ENCODE measurements around the gene DCANP1.
A peak's percentile ranks its signal among the peaks of the same experiment; 100 is the strongest.

DCANP1 gene

GRCh38 chr5:135468541-135468940 is 21.4 kb upstream of the DCANP1 start:
- H3K9me3 Mint-ChIP-seq = no peaks in the 10 kb centered on the region
- H3K27me3 Mint-ChIP-seq (ENCODE audit: low read depth) = peaks cover 88% of the 10 kb centered on the region
- TF ChIP-seq CTCF (IDR thresholded peaks at IDR 0.05; ENCODE audit: unreplicated experiment in 3 of 3) = no peak
- H3K36me3 Mint-ChIP-seq (ENCODE audit: low read depth) = no peaks in the 10 kb centered on the region
- no peak overlapping the region for H3K4me3 Mint-ChIP-seq
- H3K4me1 Mint-ChIP-seq = peaks cover 5% of the 10 kb centered on the region
- H3K27ac Mint-ChIP-seq = no peak overlapping the region

GRCh38 chr5:135467871-135468485 is 20.8 kb upstream of the DCANP1 start:
- peaks cover 5% of the 10 kb centered on the region for H3K4me1 Mint-ChIP-seq
- peak overlapping the region in 1 of 3 experiments; percentile 26 for H3K4me3 Mint-ChIP-seq
- H3K36me3 Mint-ChIP-seq (ENCODE audit: low read depth) = no peaks in the 10 kb centered on the region
- no peak overlapping the region for H3K27ac Mint-ChIP-seq
- peaks cover 90% of the 10 kb centered on the region for H3K27me3 Mint-ChIP-seq (ENCODE audit: low read depth)
- no peak for TF ChIP-seq CTCF (IDR thresholded peaks at IDR 0.05; ENCODE audit: unreplicated experiment in 3 of 3)
- no peaks in the 10 kb centered on the region for H3K9me3 Mint-ChIP-seq

- Mint-ChIP-seq H3K36me3 (ENCODE audit: low read depth) (no peaks in the 10 kb centered on the region), H3K4me3 (peak overlapping the region in 1 of 3 experiments; percentile 10), H3K27me3 (ENCODE audit: low read depth) (peaks cover 95% of the 10 kb centered on the region), H3K9me3 (no peaks in the 10 kb centered on the region), H3K4me1 (peaks cover 5% of the 10 kb centered on the region), H3K27ac (no peak overlapping the region)
- no peak for TF ChIP-seq CTCF (IDR thresholded peaks at IDR 0.05; ENCODE audit: unreplicated experiment in 3 of 3)
These were observed 20.0 kb upstream of the DCANP1 start for GRCh38 chr5:135467051-135467625.

- H3K27ac Mint-ChIP-seq = no peak overlapping the region
- peak overlapping the region; percentile 70 to 76 (median 74) for H3K4me3 Mint-ChIP-seq
- H3K4me1 Mint-ChIP-seq = peaks cover 5% of the 10 kb centered on the region
- TF ChIP-seq CTCF (IDR thresholded peaks at IDR 0.05; ENCODE audit: unreplicated experiment in 3 of 3) = peak; percentile 85 to 95 (median 92)
- peaks cover 94% of the 10 kb centered on the region for H3K27me3 Mint-ChIP-seq (ENCODE audit: low read depth)
- H3K36me3 Mint-ChIP-seq (ENCODE audit: low read depth) = no peaks in the 10 kb centered on the region
- H3K9me3 Mint-ChIP-seq = no peaks in the 10 kb centered on the region
These were observed 19.3 kb upstream of the DCANP1 start for GRCh38 chr5:135466178-135467050.

- Mint-ChIP-seq H3K4me1 (peaks cover 5% of the 10 kb centered on the region), H3K9me3 (no peaks in the 10 kb centered on the region), H3K36me3 (ENCODE audit: low read depth) (no peaks in the 10 kb centered on the region), H3K4me3 (no peak overlapping the region), H3K27ac (no peak overlapping the region), H3K27me3 (ENCODE audit: low read depth) (peaks cover 92% of the 10 kb centered on the region)
- no peak for TF ChIP-seq CTCF (IDR thresholded peaks at IDR 0.05; ENCODE audit: unreplicated experiment in 3 of 3)
These were observed 18.4 kb upstream of the DCANP1 start for GRCh38 chr5:135465391-135466122.
